ENCODE measurements around the gene SIGLECL1. TPM values are rescaled to one million over a fixed set of nuclear protein-coding genes. Genes with fewer than 3 reads are reported as not detected.
A peak's percentile ranks its signal among the peaks of the same experiment; 100 is the strongest.
"Not testable (repeated sequence)": the region's sequence is repeated elsewhere in the genome, so short reads cannot be mapped to it uniquely, and the experiment has no call there.

Gene SIGLECL1
- total RNA-seq, 1 donor from 2014 or later = not detected

GRCh38 chr19:51210191-51210784, 40.6 kb upstream of the SIGLECL1 start:
- Histone ChIP-seq H3K36me3 (no peaks in the 10 kb centered on the region), H3K4me1 (peaks cover 5% of the 10 kb centered on the region), H3K27ac (replicated peaks) (no peak overlapping the region), H3K27me3 (ENCODE audit: low read depth) (peaks cover 18% of the 10 kb centered on the region), H3K4me3 (no peak overlapping the region), H3K9me3 (replicated peaks) (peaks cover 6% of the 10 kb centered on the region)
- no peak for DNase-seq
- intact Hi-C loops (cut with micrococcal nuclease) = no loop called here
- TF ChIP-seq, protein P1, sequence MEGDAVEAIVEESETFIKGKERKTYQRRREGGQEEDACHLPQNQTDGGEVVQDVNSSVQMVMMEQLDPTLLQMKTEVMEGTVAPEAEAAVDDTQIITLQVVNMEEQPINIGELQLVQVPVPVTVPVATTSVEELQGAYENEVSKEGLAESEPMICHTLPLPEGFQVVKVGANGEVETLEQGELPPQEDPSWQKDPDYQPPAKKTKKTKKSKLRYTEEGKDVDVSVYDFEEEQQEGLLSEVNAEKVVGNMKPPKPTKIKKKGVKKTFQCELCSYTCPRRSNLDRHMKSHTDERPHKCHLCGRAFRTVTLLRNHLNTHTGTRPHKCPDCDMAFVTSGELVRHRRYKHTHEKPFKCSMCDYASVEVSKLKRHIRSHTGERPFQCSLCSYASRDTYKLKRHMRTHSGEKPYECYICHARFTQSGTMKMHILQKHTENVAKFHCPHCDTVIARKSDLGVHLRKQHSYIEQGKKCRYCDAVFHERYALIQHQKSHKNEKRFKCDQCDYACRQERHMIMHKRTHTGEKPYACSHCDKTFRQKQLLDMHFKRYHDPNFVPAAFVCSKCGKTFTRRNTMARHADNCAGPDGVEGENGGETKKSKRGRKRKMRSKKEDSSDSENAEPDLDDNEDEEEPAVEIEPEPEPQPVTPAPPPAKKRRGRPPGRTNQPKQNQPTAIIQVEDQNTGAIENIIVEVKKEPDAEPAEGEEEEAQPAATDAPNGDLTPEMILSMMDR (IDR thresholded peaks at IDR 0.05; ENCODE audit: borderline replicate concordance) = no peak

- peak overlapping the region; percentile 30 for H3K4me3 ChIP-seq
- H3K9me3 ChIP-seq (replicated peaks); intact Hi-C loops (cut with micrococcal nuclease); H3K36me3 ChIP-seq; H3K4me1 ChIP-seq: not testable (repeated sequence)
- H3K27me3 ChIP-seq (ENCODE audit: low read depth) = peaks cover 14% of the 10 kb centered on the region
- peak overlapping the region; percentile 48 for H3K27ac ChIP-seq (replicated peaks)
- DNase-seq = peak; percentile 34
Observed at GRCh38 chr19:51210874-51211361, 40.0 kb upstream of the SIGLECL1 start.

- intact Hi-C loops (cut with micrococcal nuclease) = no loop called here
- no peak overlapping the region for H3K27ac ChIP-seq (replicated peaks)
- H3K27me3 ChIP-seq (ENCODE audit: low read depth) = peaks cover 6% of the 10 kb centered on the region
- TF ChIP-seq, protein P1 (IDR thresholded peaks at IDR 0.05; ENCODE audit: borderline replicate concordance) = no peak
- H3K9me3 ChIP-seq (replicated peaks) = peaks cover 6% of the 10 kb centered on the region
- no peak for DNase-seq
- H3K4me1 ChIP-seq = peaks cover 5% of the 10 kb centered on the region
- no peak overlapping the region for H3K4me3 ChIP-seq
- H3K36me3 ChIP-seq = no peaks in the 10 kb centered on the region
Observed at GRCh38 chr19:51211833-51212232, 39.0 kb upstream of the SIGLECL1 start.

DNA sequence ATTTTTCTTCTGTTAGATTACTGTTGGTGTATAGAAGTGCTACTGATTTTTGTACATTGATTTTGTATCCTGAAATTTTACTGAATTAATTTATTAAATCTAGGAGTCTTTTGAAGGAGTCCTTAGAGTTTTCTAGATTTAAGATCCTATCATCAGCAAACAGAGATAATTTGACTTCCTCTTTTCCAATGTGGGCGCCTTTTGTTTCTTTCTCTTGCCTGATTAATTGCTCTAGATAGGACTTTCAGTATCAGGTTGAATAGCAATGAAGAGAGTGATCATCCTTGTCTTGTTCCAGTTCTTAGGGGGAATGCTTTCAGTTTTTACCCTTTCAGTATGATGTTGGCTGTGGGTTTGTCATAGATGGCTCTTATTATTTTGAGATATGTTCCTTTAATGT, 31.6 kb upstream of the SIGLECL1 start:
- DNase-seq = no peak
- peaks cover 22% of the 10 kb centered on the region for H3K9me3 ChIP-seq (replicated peaks)
- peaks cover 17% of the 10 kb centered on the region for H3K27me3 ChIP-seq (ENCODE audit: low read depth)
- no peaks in the 10 kb centered on the region for H3K36me3 ChIP-seq
- TF ChIP-seq, protein P1 (IDR thresholded peaks at IDR 0.05; ENCODE audit: borderline replicate concordance) = no peak
- H3K4me3 ChIP-seq = no peak overlapping the region
- intact Hi-C loops (cut with micrococcal nuclease) = no loop called here
- H3K27ac ChIP-seq (replicated peaks) = no peak overlapping the region
- no peaks in the 10 kb centered on the region for H3K4me1 ChIP-seq

DNA sequence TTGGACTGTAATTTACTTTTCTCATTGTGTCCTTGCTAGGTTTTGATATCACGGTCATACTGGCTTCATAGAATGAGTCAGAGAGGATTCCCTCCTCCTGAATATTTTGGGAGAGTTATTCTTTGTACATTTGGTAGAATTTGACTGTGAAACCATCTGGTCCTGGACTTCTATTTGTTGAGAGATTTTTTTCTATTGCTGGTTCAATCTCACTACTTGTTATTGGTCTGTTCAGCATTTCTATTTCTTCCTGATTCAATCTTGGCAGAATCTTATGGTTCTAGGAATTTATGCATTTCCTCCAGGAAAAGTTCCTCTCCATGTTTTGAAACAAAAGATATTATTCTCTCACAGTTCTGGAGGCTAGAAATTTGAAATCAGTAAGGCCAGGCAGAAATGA, 30.9 kb upstream of the SIGLECL1 start:
- Histone ChIP-seq H3K4me1 (no peaks in the 10 kb centered on the region), H3K36me3 (no peaks in the 10 kb centered on the region), H3K27me3 (ENCODE audit: low read depth) (peaks cover 17% of the 10 kb centered on the region), H3K27ac (replicated peaks) (no peak overlapping the region), H3K4me3 (no peak overlapping the region), H3K9me3 (replicated peaks) (peaks cover 18% of the 10 kb centered on the region)
- TF ChIP-seq, protein P1 (IDR thresholded peaks at IDR 0.05; ENCODE audit: borderline replicate concordance) = no peak
- DNase-seq = no peak
- intact Hi-C loops (cut with micrococcal nuclease) = no loop called here

- H3K9me3 ChIP-seq (replicated peaks) = peaks cover 18% of the 10 kb centered on the region
- intact Hi-C loops (cut with micrococcal nuclease) = no loop called here
- TF ChIP-seq, protein P1 (IDR thresholded peaks at IDR 0.05; ENCODE audit: borderline replicate concordance) = no peak
- H3K27me3 ChIP-seq (ENCODE audit: low read depth) = peaks cover 26% of the 10 kb centered on the region
- no peaks in the 10 kb centered on the region for H3K4me1 ChIP-seq
- H3K36me3 ChIP-seq = no peaks in the 10 kb centered on the region
- H3K27ac ChIP-seq (replicated peaks) = no peak overlapping the region
- DNase-seq = no peak
- H3K4me3 ChIP-seq = no peak overlapping the region
Observed at GRCh38 chr19:51220996-51221395, 29.9 kb upstream of the SIGLECL1 start.

Data from left ventricle myocardium inferior (tissue), 1 donor.